Transverse colon (tissue), 3 donors: ENCODE results near the gene MSH3.

Experiments
- CTCF ChIP-seq, 5 experiments: fragments of 200-600 bp in 3 of 5; fragments of 450-650 bp in 2 of 5; sonication (generic) in 3 of 5; IDR thresholded peaks; 1 replicate in 2 of 5; 2 replicates in 3 of 5; pipeline ENCODE4 v1.5.1; 2016 to 2017; ENCODE audit warnings: antibody characterized with exemption in 5 of 5, inconsistent platforms in 3 of 5, mild to moderate bottlenecking in 2 of 5, moderate library complexity in 1 of 5
- EP300 ChIP-seq: sonication (generic); formaldehyde crosslinking; IDR thresholded peaks from one replicate; pipeline ENCODE4 v1.6.1; 2017; ENCODE audit warnings: antibody characterized with exemption, low read depth
- POLR2A ChIP-seq: fragments of 450-650 bp; IDR thresholded peaks from one replicate; pipeline ENCODE4 v1.6.1; 2016; ENCODE audit warnings: antibody characterized with exemption, mild to moderate bottlenecking, moderate library complexity

- TF ChIP-seq CTCF (IDR thresholded peaks at IDR 0.05): no peak
- no peak for TF ChIP-seq POLR2A
- TF ChIP-seq EP300: no peak
Measured at GRCh38 chr5:80854583-80854982, 200.1 kb downstream of the MSH3 start.
